ENCODE data around the gene XXYLT1. TPM values are rescaled to one million over a fixed set of nuclear protein-coding genes. Genes with fewer than 3 reads are reported as not detected.

Gene XXYLT1
- total and polyA plus RNA-seq, 9 of the 15 experiments (the other 6 are each of a cell fraction or from before 2014, with no cell fraction given), result 1.9 to 18.9 (median 15.0) TPM

- TF ChIP-seq ZNF584 (CRISPR knock-in tag; IDR thresholded peaks at IDR 0.05; ENCODE audit: low read depth), result peak; percentile 62; the same call in 1 of the 2 replicates
- TF ChIP-seq ZNF398 (CRISPR knock-in tag; IDR thresholded peaks at IDR 0.05), result no peak
- no peak for TF ChIP-seq FOXP4 (CRISPR knock-in tag; IDR thresholded peaks at IDR 0.05; ENCODE audit: borderline replicate concordance)
- no peak for TF ChIP-seq TEAD4 (IDR thresholded peaks at IDR 0.05; ENCODE audit: low read length)
- TF ChIP-seq TEAD4 (CRISPR knock-in tag; IDR thresholded peaks at IDR 0.05; ENCODE audit: borderline replicate concordance), result no peak
- peak; percentile 51; the same call in 1 of the 2 replicates for TF ChIP-seq ZNF766 (CRISPR knock-in tag; conservative IDR thresholded peaks at IDR 0.05)
- no peak for TF ChIP-seq TBP (optimal IDR thresholded peaks at IDR 0.05; ENCODE audit: low read depth, low read length)
- TF ChIP-seq CGGBP1 (CRISPR knock-in tag; IDR thresholded peaks at IDR 0.05), result no peak
- no peak for TF ChIP-seq ZBED1 (IDR thresholded peaks at IDR 0.05)
- no peak for TF ChIP-seq FOXA1 (IDR thresholded peaks at IDR 0.05; ENCODE audit: borderline replicate concordance)
- 0 out of 2 replicates have a peak, but pooled peaks have one; percentile 14 for TF ChIP-seq GTF2A2 (tag; IDR thresholded peaks at IDR 0.05)
- 0 out of 2 replicates have a peak, but pooled peaks have one; percentile 25 for TF ChIP-seq ZNF449 (CRISPR knock-in tag; IDR thresholded peaks at IDR 0.05)
- TF ChIP-seq SOX6 (IDR thresholded peaks at IDR 0.05), result 0 out of 2 replicates have a peak, but pooled peaks have one; percentile 9
- no peak for TF ChIP-seq ZNF778 (CRISPR knock-in tag; IDR thresholded peaks at IDR 0.05)
- no peak for TF ChIP-seq THRB (CRISPR knock-in tag; conservative IDR thresholded peaks at IDR 0.05)
- no peak for TF ChIP-seq ZNF121 (CRISPR knock-in tag; conservative IDR thresholded peaks at IDR 0.05)
- TF ChIP-seq TSHZ1 (CRISPR knock-in tag; IDR thresholded peaks at IDR 0.05), result 0 out of 2 replicates have a peak, but pooled peaks have one; percentile 19
Observed at GRCh38 chr3:195154793-195155535, 116.0 kb downstream of the XXYLT1 start (continued).

Data from K562 (cell line).